ENCODE measurements around the gene MAP6D1. TPM values are rescaled to one million over a fixed set of nuclear protein-coding genes. Genes with fewer than 3 reads are reported as not detected.

MAP6D1 gene
- total RNA-seq, 1 donor from 2014 or later: not detected

DNA sequence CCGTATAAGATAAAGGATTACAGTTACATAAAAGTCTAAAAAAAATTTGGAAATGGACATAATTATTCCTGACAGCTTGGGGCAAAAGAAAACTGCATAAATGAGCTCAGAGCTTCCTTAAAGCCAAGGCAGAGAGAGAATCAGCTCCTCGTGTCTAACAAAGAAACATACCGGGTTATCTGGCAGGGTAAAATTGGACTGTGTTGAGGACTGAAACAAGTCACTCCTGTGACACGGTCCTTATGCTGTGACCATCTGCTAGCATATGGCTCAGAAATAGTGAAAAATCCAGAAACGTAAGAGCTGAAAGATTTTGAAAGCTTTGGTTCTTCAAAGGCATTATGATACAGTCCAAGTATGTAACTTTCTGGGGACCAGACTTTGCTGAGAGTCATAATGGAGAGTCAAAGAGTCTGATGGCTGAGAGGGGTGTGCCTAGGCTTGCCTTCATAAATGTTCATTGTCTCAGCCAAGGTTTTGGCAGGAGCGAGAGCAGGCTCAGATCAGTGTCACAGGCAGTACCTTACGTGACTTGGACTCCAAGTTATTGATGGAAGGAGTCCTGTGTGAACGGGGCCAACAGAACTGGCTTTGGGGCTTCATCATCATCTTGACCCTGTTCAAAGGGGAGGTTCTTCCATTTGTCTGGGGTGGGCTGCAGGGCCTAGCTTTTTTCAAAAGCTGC is 12.5 kb downstream of the MAP6D1 start:
- DNase-seq (ENCODE audit: low spot score in 2 of 2): no peak
- intact Hi-C loops (cut with DNase I): no loop called here
- peaks cover 41 to 46% of the 10 kb centered on the region in 2 donors for H3K36me3 ChIP-seq
- no peak overlapping the region for H3K27ac ChIP-seq
- H3K4me1 ChIP-seq: no peaks in the 10 kb centered on the region
- H3K9me3 ChIP-seq: no peaks in the 10 kb centered on the region
- no peak overlapping the region for H3K4me3 ChIP-seq
- TF ChIP-seq CTCF (IDR thresholded peaks at IDR 0.05): no peak
- no peaks in the 10 kb centered on the region for H3K27me3 ChIP-seq

DNA sequence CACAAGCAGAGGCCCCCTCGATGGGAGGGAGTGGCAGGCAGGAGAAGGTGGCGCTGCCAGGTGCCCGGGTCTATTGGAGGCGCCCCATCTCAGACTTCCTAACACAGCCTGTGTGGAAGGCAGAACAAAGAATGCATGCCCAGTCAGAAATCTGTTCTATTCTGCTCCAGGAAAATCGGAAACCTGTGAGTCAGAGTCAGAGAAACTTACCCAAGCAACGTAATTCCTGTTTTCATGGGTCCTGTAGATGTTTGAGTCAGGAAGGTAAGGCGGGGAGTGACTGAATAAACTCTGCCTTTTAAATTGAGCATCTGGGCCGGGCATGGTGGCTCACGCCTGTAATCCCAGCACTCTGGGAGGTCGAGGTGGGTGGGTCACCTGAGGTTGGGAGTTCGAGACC is 13.7 kb downstream of the MAP6D1 start:
- intact Hi-C loops (cut with DNase I): no loop called here
- TF ChIP-seq CTCF (IDR thresholded peaks at IDR 0.05): no peak
- peaks cover 53 to 58% of the 10 kb centered on the region in 2 donors for H3K36me3 ChIP-seq
- H3K27ac ChIP-seq: no peak overlapping the region
- no peak for DNase-seq (ENCODE audit: low spot score in 2 of 2)
- no peak overlapping the region for H3K4me3 ChIP-seq
- H3K4me1 ChIP-seq: no peaks in the 10 kb centered on the region
- H3K27me3 ChIP-seq: no peaks in the 10 kb centered on the region
- H3K9me3 ChIP-seq: no peaks in the 10 kb centered on the region

DNA sequence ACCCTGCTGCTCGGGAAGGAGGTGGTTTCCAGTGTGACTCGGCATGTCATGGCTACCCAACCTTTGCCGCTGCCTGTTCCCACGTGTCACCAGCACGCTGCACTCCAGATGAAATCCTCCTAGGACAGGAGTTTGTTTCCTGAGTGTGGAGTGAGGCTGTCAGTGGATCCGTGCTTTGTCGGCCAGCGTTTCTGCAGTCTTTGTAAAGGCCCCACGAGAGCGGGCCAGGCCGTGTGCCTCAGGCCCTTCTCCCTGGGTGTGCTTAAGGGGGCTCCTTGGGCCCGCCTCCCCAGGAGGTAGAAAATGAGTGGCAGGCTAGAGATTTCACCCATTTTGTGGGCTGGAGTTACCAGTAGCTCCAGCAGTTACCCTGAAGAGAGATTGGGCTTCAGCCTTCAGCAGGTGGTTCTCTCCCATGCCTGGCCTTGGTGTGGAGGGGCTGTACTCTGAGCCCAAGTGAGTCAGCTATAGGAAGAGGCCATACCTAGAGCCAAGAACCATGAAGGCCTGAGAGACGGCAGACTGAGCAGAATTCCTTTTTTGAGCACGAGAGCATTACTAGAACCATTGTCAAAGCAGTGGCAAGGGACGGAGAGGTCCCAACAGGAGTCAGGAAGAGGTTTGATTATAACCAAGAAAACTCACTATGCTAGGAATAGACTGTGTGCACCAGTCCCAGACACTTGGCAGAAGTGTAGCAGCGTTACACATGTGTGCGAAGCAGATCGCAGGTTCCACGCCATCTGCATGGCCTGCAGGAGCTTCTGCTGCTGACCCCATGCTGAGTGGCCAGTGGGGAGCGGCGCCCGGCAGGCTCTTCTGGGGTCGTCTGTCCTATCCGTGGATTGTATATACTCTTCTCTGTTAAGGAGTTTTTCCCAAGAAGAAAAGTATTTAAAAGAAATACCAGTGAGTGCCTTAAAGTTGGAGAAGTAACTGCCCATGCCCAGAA is 14.5 kb downstream of the MAP6D1 start:
- Histone ChIP-seq H3K27ac (no peak overlapping the region), H3K4me3 (no peak overlapping the region), H3K9me3 (no peaks in the 10 kb centered on the region), H3K36me3 (peaks cover 58% of the 10 kb centered on the region in 2 donors), H3K27me3 (no peaks in the 10 kb centered on the region), H3K4me1 (no peaks in the 10 kb centered on the region)
- TF ChIP-seq CTCF (IDR thresholded peaks at IDR 0.05): no peak
- no peak for DNase-seq (ENCODE audit: low spot score in 2 of 2)
- intact Hi-C loops (cut with DNase I): no loop called here

GRCh38 chr3:183809270-183809669 is 16.1 kb downstream of the MAP6D1 start:
- no peak for TF ChIP-seq CTCF (IDR thresholded peaks at IDR 0.05)
- Histone ChIP-seq H3K36me3 (peaks cover 73 to 74% of the 10 kb centered on the region in 2 donors), H3K9me3 (no peaks in the 10 kb centered on the region), H3K27me3 (no peaks in the 10 kb centered on the region), H3K4me3 (no peak overlapping the region), H3K4me1 (no peaks in the 10 kb centered on the region), H3K27ac (no peak overlapping the region)
- intact Hi-C loops (cut with DNase I): no loop called here
- no peak for DNase-seq (ENCODE audit: low spot score in 2 of 2)

GRCh38 chr3:183808355-183808754 is 17.0 kb downstream of the MAP6D1 start:
- intact Hi-C loops (cut with DNase I): no loop called here
- Histone ChIP-seq H3K27ac (no peak overlapping the region), H3K4me3 (no peak overlapping the region), H3K4me1 (no peaks in the 10 kb centered on the region), H3K36me3 (peaks cover 81 to 83% of the 10 kb centered on the region in 2 donors), H3K27me3 (no peaks in the 10 kb centered on the region), H3K9me3 (no peaks in the 10 kb centered on the region)
- no peak for DNase-seq (ENCODE audit: low spot score in 2 of 2)
- TF ChIP-seq CTCF (IDR thresholded peaks at IDR 0.05): no peak
